CD14-positive monocyte (primary cell): ENCODE data around the gene BMP2K. TPM values are rescaled to one million over a fixed set of nuclear protein-coding genes. Genes with fewer than 3 reads are reported as not detected.

ENCODE experiments used
- DNase-seq, 3 donors: peaks; one replicate each; pipeline ENCODE4 v3.0.0-alpha.2; 2011 to 2022
- H2AFZ ChIP-seq: 2 replicates; pipeline ENCODE4 v1.6.0; 2012; ENCODE audit warnings: mild to moderate bottlenecking, low read depth, low read length, inconsistent platforms; ENCODE audit not compliant: insufficient read depth, poor library complexity, severe bottlenecking
- H3K27ac ChIP-seq, 2 donors: 1 replicate in 1 of 2; 2 replicates in 1 of 2; pipeline ENCODE4 v1.5.1; 2012 to 2013; ENCODE audit warnings: low read length in 2 of 2, control low read depth in 1 of 2, inconsistent platforms in 1 of 2, low read depth in 1 of 2, mild to moderate bottlenecking in 1 of 2
- H3K27me3 ChIP-seq, 2 donors: one replicate each; pipeline versions ENCODE4 v1.6.0 to v1.6.1; 2011 to 2013; ENCODE audit warnings: low read length in 2 of 2; ENCODE audit not compliant: control insufficient read depth in 2 of 2, insufficient read depth in 2 of 2
- H3K36me3 ChIP-seq, 2 donors: replicated peaks in 1 of 2; 1 replicate in 1 of 2; 2 replicates in 1 of 2; pipeline versions ENCODE4 v1.5.1 to v1.6.1; 2012 to 2013; ENCODE audit warnings: low read length in 2 of 2, control low read depth in 1 of 2, inconsistent platforms in 1 of 2, mild to moderate bottlenecking in 1 of 2; ENCODE audit not compliant: insufficient read depth in 2 of 2, control insufficient read depth in 1 of 2
- H3K4me1 ChIP-seq, 2 donors: 1 replicate in 1 of 2; 2 replicates in 1 of 2; pipeline versions ENCODE4 v1.5.1 to v1.6.1; 2012 to 2013; ENCODE audit warnings: low read length in 2 of 2, control low read depth in 1 of 2, inconsistent platforms in 1 of 2, mild to moderate bottlenecking in 1 of 2, moderate library complexity in 1 of 2; ENCODE audit not compliant: insufficient read depth in 2 of 2, control insufficient read depth in 1 of 2
- H3K4me2 ChIP-seq: replicated peaks from 2 replicates; pipeline ENCODE3; 2012; ENCODE audit warnings: low read length, moderate library complexity, mild to moderate bottlenecking; ENCODE audit not compliant: poor library complexity, severe bottlenecking; ENCODE audit errors: extremely low read depth
- H3K4me3 ChIP-seq, 3 experiments: fragments of 200-600 bp in 1 of 3; sonication (generic) in 1 of 3; replicated peaks in 1 of 3; 1 replicate in 2 of 3; 2 replicates in 1 of 3; pipeline ENCODE4 v1.5.1; 2011 to 2013; ENCODE audit warnings: low read length in 3 of 3, mild to moderate bottlenecking in 3 of 3, control low read depth in 2 of 3, low read depth in 2 of 3, inconsistent platforms in 1 of 3, moderate library complexity in 1 of 3
- H3K79me2 ChIP-seq: 2 replicates; pipeline ENCODE4 v1.6.0; 2012; ENCODE audit warnings: mild to moderate bottlenecking, control low read depth, inconsistent platforms, low read length, moderate library complexity; ENCODE audit not compliant: insufficient read depth
- H3K9ac ChIP-seq: 2 replicates; pipeline ENCODE4 v1.6.0; 2017; ENCODE audit warnings: low read length, mild to moderate bottlenecking; ENCODE audit not compliant: insufficient read depth, poor library complexity, severe bottlenecking
- H3K9me3 ChIP-seq, 2 donors: replicated peaks in 1 of 2; 1 replicate in 1 of 2; 2 replicates in 1 of 2; pipeline versions ENCODE4 v1.5.1 to v1.6.1; 2012 to 2013; ENCODE audit warnings: low read length in 2 of 2, control low read depth in 1 of 2; ENCODE audit not compliant: control insufficient read depth in 1 of 2, insufficient read depth in 1 of 2
- H4K20me1 ChIP-seq: 2 replicates; pipeline ENCODE4 v1.6.0; 2012; ENCODE audit warnings: mild to moderate bottlenecking, low read length, control low read depth, moderate library complexity; ENCODE audit not compliant: insufficient read depth
- H3K27ac Mint-ChIP-seq, 7 donors: one replicate each; pipeline ENCODE4 v1.8.0; 2020; ENCODE audit warnings: mild to moderate bottlenecking in 7 of 7, mixed read lengths in 7 of 7, moderate library complexity in 6 of 7, inconsistent platforms in 2 of 7
- H3K27me3 Mint-ChIP-seq, 3 donors: one replicate each; pipeline ENCODE4 v1.8.0; 2021 to 2022; ENCODE audit warnings: low read depth in 3 of 3, mild to moderate bottlenecking in 3 of 3, mixed read lengths in 3 of 3, moderate library complexity in 3 of 3, inconsistent platforms in 1 of 3
- H3K36me3 Mint-ChIP-seq, 2 donors: one replicate each; pipeline ENCODE4 v1.8.0; 2020; ENCODE audit warnings: mixed read lengths in 2 of 2, inconsistent platforms in 1 of 2, mild to moderate bottlenecking in 1 of 2
- H3K4me1 Mint-ChIP-seq: one replicate; pipeline ENCODE4 v1.8.0; 2020; ENCODE audit warnings: mild to moderate bottlenecking, mixed read lengths
- H3K4me3 Mint-ChIP-seq, 2 donors: one replicate each; pipeline ENCODE4 v1.8.0; 2020; ENCODE audit warnings: mild to moderate bottlenecking in 2 of 2, mixed read lengths in 2 of 2, moderate library complexity in 1 of 2
- H3K9me3 Mint-ChIP-seq, 7 donors: one replicate each; pipeline ENCODE4 v1.8.0; 2020 to 2022; ENCODE audit warnings: mixed read lengths in 7 of 7, mild to moderate bottlenecking in 6 of 7, moderate library complexity in 6 of 7, inconsistent platforms in 2 of 7
- WGBS: methylation state at CpG from one replicate; pipeline ENCODE4 v1.1.5; 2013; ENCODE audit warnings: missing lambda C conversion rate; ENCODE audit not compliant: insufficient coverage; 5-methylcytosine and 5-hydroxymethylcytosine counted together
- intact Hi-C, 2 donors: fragments of 100-400 bp; cut with micrococcal nuclease; formaldehyde crosslinking; loops; one replicate each; pipeline versions ENCODE4 v1.15.0 to v1.15.1; 2023
- polyA plus RNA-seq, 3 donors: library from polyadenylated mRNA; depleted of rRNA in 1 of 3; unstranded in 2 of 3; stranded (reverse) in 1 of 3; fragments of 300-500 nt in 2 of 3; fragments of >200 nt in 1 of 3; fragmentation: Illumina TruSeq in 2 of 3; gene quantifications; 1 replicate in 2 of 3; 2 replicates in 1 of 3; pipeline ENCODE4 v1.2.3, GENCODE V29; 2012 to 2021
- TF ChIP-seq, protein P1 (sequence below): fragments of 200-600 bp; IDR thresholded peaks from one replicate; pipeline ENCODE4 v1.8.0; 2022; ENCODE audit warnings: antibody characterized with exemption, mild to moderate bottlenecking

Gene BMP2K
- polyA plus RNA-seq, 3 donors = 11.8 to 39.7 (median 21.6) TPM

DNA sequence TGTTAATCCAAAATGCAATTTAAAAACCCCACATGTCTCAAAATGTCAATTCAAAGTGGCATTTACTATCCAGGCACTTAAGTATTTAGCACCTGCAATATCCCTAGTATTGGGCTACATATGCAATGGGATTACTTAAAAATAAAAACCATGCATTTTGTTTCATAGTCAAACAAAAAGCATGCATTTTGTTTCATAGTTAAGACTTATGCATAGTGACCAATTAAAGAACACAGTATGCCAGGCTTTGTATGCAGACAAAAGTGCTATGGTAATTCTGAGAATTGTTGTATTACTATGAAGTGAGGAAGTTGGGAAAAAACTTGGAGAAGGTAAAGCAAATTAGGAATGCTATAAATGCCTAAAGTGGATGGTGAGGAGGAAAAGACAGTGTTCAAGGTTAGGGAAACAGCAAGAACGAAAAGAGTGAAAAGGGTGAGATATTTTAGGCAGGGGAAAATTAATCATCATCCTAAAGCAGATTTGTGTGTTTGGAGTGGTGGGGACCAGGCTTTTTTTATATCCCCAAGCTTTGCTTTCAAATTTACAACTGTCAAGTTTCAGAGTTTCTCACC is 10.6 kb upstream of the BMP2K start:
- no peak overlapping the region for H3K27ac Mint-ChIP-seq
- peaks cover 0 to 2% (median 0%) of the 10 kb centered on the region in 3 donors for H3K27me3 Mint-ChIP-seq
- H2AFZ ChIP-seq = no peak overlapping the region
- no peak for DNase-seq
- H3K9me3 Mint-ChIP-seq = no peaks in the 10 kb centered on the region
- no peaks in the 10 kb centered on the region for H3K9me3 ChIP-seq
- no peaks in the 10 kb centered on the region for H3K79me2 ChIP-seq
- no peak overlapping the region for H3K27ac ChIP-seq
- no peak overlapping the region for H3K9ac ChIP-seq
- H3K36me3 ChIP-seq = no peaks in the 10 kb centered on the region
- H3K4me2 ChIP-seq = no peak overlapping the region
- no peak overlapping the region for H3K4me3 Mint-ChIP-seq
- no peak overlapping the region for H3K4me3 ChIP-seq
- intact Hi-C loops = no loop called here
- TF ChIP-seq, protein P1, sequence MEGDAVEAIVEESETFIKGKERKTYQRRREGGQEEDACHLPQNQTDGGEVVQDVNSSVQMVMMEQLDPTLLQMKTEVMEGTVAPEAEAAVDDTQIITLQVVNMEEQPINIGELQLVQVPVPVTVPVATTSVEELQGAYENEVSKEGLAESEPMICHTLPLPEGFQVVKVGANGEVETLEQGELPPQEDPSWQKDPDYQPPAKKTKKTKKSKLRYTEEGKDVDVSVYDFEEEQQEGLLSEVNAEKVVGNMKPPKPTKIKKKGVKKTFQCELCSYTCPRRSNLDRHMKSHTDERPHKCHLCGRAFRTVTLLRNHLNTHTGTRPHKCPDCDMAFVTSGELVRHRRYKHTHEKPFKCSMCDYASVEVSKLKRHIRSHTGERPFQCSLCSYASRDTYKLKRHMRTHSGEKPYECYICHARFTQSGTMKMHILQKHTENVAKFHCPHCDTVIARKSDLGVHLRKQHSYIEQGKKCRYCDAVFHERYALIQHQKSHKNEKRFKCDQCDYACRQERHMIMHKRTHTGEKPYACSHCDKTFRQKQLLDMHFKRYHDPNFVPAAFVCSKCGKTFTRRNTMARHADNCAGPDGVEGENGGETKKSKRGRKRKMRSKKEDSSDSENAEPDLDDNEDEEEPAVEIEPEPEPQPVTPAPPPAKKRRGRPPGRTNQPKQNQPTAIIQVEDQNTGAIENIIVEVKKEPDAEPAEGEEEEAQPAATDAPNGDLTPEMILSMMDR = no peak
- no peaks in the 10 kb centered on the region for H3K27me3 ChIP-seq
- H3K4me1 ChIP-seq = no peaks in the 10 kb centered on the region
- no peaks in the 10 kb centered on the region for H3K36me3 Mint-ChIP-seq
- H4K20me1 ChIP-seq = no peaks in the 10 kb centered on the region
- H3K4me1 Mint-ChIP-seq = peaks cover 6% of the 10 kb centered on the region
- WGBS = no CpG with 5 or more reads among the region's 1 CpG

DNA sequence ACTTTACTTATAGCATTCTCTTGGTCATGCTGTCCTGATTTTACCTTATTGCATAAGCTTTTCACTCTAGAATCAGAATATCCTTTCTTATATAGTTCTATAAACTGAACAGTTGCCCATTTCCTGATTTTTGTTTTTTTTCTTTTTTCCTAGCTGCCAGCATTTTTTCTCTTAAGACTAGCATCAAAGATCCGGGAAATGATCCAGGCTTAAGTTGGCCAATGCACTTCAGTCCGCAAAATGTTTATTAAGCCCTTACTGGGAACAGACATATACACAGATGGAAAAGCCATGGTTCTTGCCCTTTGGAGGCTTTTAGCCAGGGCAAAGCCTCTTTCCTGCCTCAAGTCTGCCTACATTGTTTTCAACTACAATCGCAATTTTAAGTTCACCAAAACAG is 10.1 kb upstream of the BMP2K start:
- Mint-ChIP-seq H3K36me3 (no peaks in the 10 kb centered on the region), H3K4me1 (peaks cover 6% of the 10 kb centered on the region), H3K4me3 (no peak overlapping the region), H3K9me3 (no peaks in the 10 kb centered on the region), H3K27me3 (peaks cover 0 to 2% (median 0%) of the 10 kb centered on the region in 3 donors), H3K27ac (no peak overlapping the region)
- WGBS = 96% methylated on average over 2 of the region's 3 CpGs
- no peaks in the 10 kb centered on the region for H3K79me2 ChIP-seq
- no peak for DNase-seq
- H3K9me3 ChIP-seq = no peaks in the 10 kb centered on the region
- H3K27me3 ChIP-seq = no peaks in the 10 kb centered on the region
- no peak overlapping the region for H3K27ac ChIP-seq
- no peak overlapping the region for H3K4me3 ChIP-seq
- TF ChIP-seq, protein P1 = no peak
- H3K4me2 ChIP-seq = no peak overlapping the region
- no peak overlapping the region for H3K9ac ChIP-seq
- no peaks in the 10 kb centered on the region for H3K36me3 ChIP-seq
- H2AFZ ChIP-seq = no peak overlapping the region
- H4K20me1 ChIP-seq = no peaks in the 10 kb centered on the region
- intact Hi-C loops = no loop called here
- no peaks in the 10 kb centered on the region for H3K4me1 ChIP-seq
